HUES48 (cell line): ENCODE results near the gene COA1.

Experiments used
- H3K27ac ChIP-seq: one replicate; pipeline ENCODE4 v1.7.0; 2013; ENCODE audit warnings: low read depth, low read length, inconsistent platforms
- H3K27me3 ChIP-seq: 2 replicates; pipeline ENCODE4 v1.6.1; 2013; ENCODE audit warnings: mild to moderate bottlenecking, low read length; ENCODE audit not compliant: control insufficient read depth, insufficient read depth
- H3K36me3 ChIP-seq: 2 replicates; pipeline ENCODE4 v1.6.1; 2013; ENCODE audit warnings: low read length; ENCODE audit not compliant: control insufficient read depth, insufficient read depth
- H3K4me1 ChIP-seq: 2 replicates; pipeline ENCODE4 v1.6.1; 2013; ENCODE audit warnings: mild to moderate bottlenecking, low read length; ENCODE audit not compliant: control insufficient read depth, insufficient read depth
- H3K4me3 ChIP-seq: 2 replicates; pipeline ENCODE4 v1.5.1; 2013; ENCODE audit warnings: mild to moderate bottlenecking, low read depth, low read length
- H3K9ac ChIP-seq: 2 replicates; pipeline ENCODE4 v1.6.1; 2013; ENCODE audit warnings: mild to moderate bottlenecking, low read depth, low read length, moderate library complexity
- H3K9me3 ChIP-seq: 2 replicates; pipeline ENCODE4 v1.6.1; 2013; ENCODE audit warnings: low read length; ENCODE audit not compliant: control insufficient read depth, insufficient read depth

Gene COA1

GRCh38 chr7:43625453-43625852 is 103.9 kb downstream of the COA1 start:
- peaks cover 43% of the 10 kb centered on the region for H3K36me3 ChIP-seq
- no peak overlapping the region for H3K4me3 ChIP-seq

GRCh38 chr7:43624156-43624555 is 105.2 kb downstream of the COA1 start:
- Histone ChIP-seq H3K9me3 (no peaks in the 10 kb centered on the region), H3K36me3 (peaks cover 50% of the 10 kb centered on the region), H3K4me1 (no peaks in the 10 kb centered on the region), H3K27me3 (no peaks in the 10 kb centered on the region), H3K4me3 (no peak overlapping the region), H3K9ac (no peak overlapping the region), H3K27ac (no peak overlapping the region)

More at GRCh38 chr7:43625453-43625852, 103.9 kb downstream of the COA1 start:
- Histone ChIP-seq H3K27me3 (no peaks in the 10 kb centered on the region), H3K27ac (no peak overlapping the region), H3K9me3 (no peaks in the 10 kb centered on the region), H3K4me1 (no peaks in the 10 kb centered on the region), H3K9ac (no peak overlapping the region)

GRCh38 chr7:43621729-43622448 is 107.4 kb downstream of the COA1 start:
- Histone ChIP-seq H3K9me3 (no peaks in the 10 kb centered on the region), H3K9ac (no peak overlapping the region), H3K4me3 (no peak overlapping the region), H3K4me1 (no peaks in the 10 kb centered on the region), H3K27ac (no peak overlapping the region), H3K36me3 (peaks cover 42% of the 10 kb centered on the region), H3K27me3 (no peaks in the 10 kb centered on the region)

GRCh38 chr7:43619213-43620012 is 109.9 kb downstream of the COA1 start:
- H3K36me3 ChIP-seq: peaks cover 31% of the 10 kb centered on the region
- no peaks in the 10 kb centered on the region for H3K9me3 ChIP-seq
- H3K27ac ChIP-seq: no peak overlapping the region
- H3K9ac ChIP-seq: no peak overlapping the region
- no peaks in the 10 kb centered on the region for H3K27me3 ChIP-seq
- no peak overlapping the region for H3K4me3 ChIP-seq
- no peaks in the 10 kb centered on the region for H3K4me1 ChIP-seq

- Histone ChIP-seq H3K4me3 (no peak overlapping the region), H3K9me3 (no peaks in the 10 kb centered on the region), H3K9ac (no peak overlapping the region), H3K4me1 (no peaks in the 10 kb centered on the region), H3K27me3 (no peaks in the 10 kb centered on the region), H3K27ac (no peak overlapping the region), H3K36me3 (peaks cover 23% of the 10 kb centered on the region)
Observed at GRCh38 chr7:43618073-43618472, 111.2 kb downstream of the COA1 start.

- H3K9me3 ChIP-seq: no peaks in the 10 kb centered on the region
- H3K9ac ChIP-seq: no peak overlapping the region
- H3K27me3 ChIP-seq: no peaks in the 10 kb centered on the region
- H3K4me1 ChIP-seq: no peaks in the 10 kb centered on the region
- no peak overlapping the region for H3K4me3 ChIP-seq
- H3K27ac ChIP-seq: no peak overlapping the region
- H3K36me3 ChIP-seq: peaks cover 23% of the 10 kb centered on the region
Observed at GRCh38 chr7:43616977-43617376, 112.3 kb downstream of the COA1 start.

- H3K9ac ChIP-seq: no peak overlapping the region
- no peaks in the 10 kb centered on the region for H3K4me1 ChIP-seq
Observed at GRCh38 chr7:43615558-43616145, 113.7 kb downstream of the COA1 start.

GRCh38 chr7:43612599-43613589 is 116.4 kb downstream of the COA1 start:
- Histone ChIP-seq H3K36me3 (peaks cover 36% of the 10 kb centered on the region), H3K9ac (no peak overlapping the region), H3K4me1 (no peaks in the 10 kb centered on the region), H3K27me3 (no peaks in the 10 kb centered on the region), H3K4me3 (no peak overlapping the region), H3K9me3 (no peaks in the 10 kb centered on the region), H3K27ac (no peak overlapping the region)

More at GRCh38 chr7:43615558-43616145, 113.7 kb downstream of the COA1 start:
- Histone ChIP-seq H3K4me3 (no peak overlapping the region), H3K36me3 (peaks cover 27% of the 10 kb centered on the region), H3K9me3 (no peaks in the 10 kb centered on the region), H3K27me3 (no peaks in the 10 kb centered on the region), H3K27ac (no peak overlapping the region)

- Histone ChIP-seq H3K36me3 (peaks cover 33% of the 10 kb centered on the region), H3K4me3 (no peak overlapping the region), H3K4me1 (no peaks in the 10 kb centered on the region), H3K27me3 (no peaks in the 10 kb centered on the region), H3K9me3 (no peaks in the 10 kb centered on the region), H3K9ac (no peak overlapping the region), H3K27ac (no peak overlapping the region)
Observed at GRCh38 chr7:43612128-43612527, 117.2 kb downstream of the COA1 start.

- no peak overlapping the region for H3K9ac ChIP-seq
Observed at GRCh38 chr7:43609097-43609496, 120.2 kb downstream of the COA1 start.

More at GRCh38 chr7:43609097-43609496, 120.2 kb downstream of the COA1 start:
- Histone ChIP-seq H3K27ac (no peak overlapping the region), H3K4me1 (no peaks in the 10 kb centered on the region), H3K9me3 (no peaks in the 10 kb centered on the region), H3K4me3 (no peak overlapping the region), H3K36me3 (peaks cover 29% of the 10 kb centered on the region), H3K27me3 (no peaks in the 10 kb centered on the region)
